Right ventricle myocardium superior (tissue), 1 donor: ENCODE measurements around the gene SIL1. TPM values are rescaled to one million over a fixed set of nuclear protein-coding genes. Genes with fewer than 3 reads are reported as not detected.
"Not testable (repeated sequence)": the region's sequence is repeated elsewhere in the genome, so short reads cannot be mapped to it uniquely, and the experiment has no call there.

Experiments used
- ATAC-seq: fragments of 200-7000 bp; cut with Tn5 transposase; one replicate; pipeline ENCODE4 v1.9.1; 2020; ENCODE audit warnings: mild to moderate bottlenecking; ENCODE audit not compliant: poor library complexity
- DNase-seq: peaks from one replicate; pipeline ENCODE4 v3.0.0-alpha.2; 2020
- intact Hi-C: fragments of 100-400 bp; cut with DNase I; formaldehyde crosslinking; loops from one replicate; pipeline ENCODE4 v1.11.2; 2022
- total RNA-seq: library from RNA; stranded (reverse); fragmentation: NEBNext Ultra II Directional; extraction: Animal tissue kit (Norgen Biotek cat#: 25700); gene quantifications from one replicate; pipeline ENCODE4 v1.2.1, GENCODE V29; 2021
- donor health status: DM: no; HTN: yes; CAD: no; lungs with severe emphysema.

Gene SIL1
- total RNA-seq, 1 donor from 2014 or later = 42.1 TPM

- DNase-seq (peak; percentile 78), ATAC-seq (peak; percentile 88)
- intact Hi-C loops = no loop called here
These were observed 71.5 kb downstream of the SIL1 start for GRCh38 chr5:139126711-139127111.

- intact Hi-C loops = no loop called here
- no peak for ATAC-seq
- no peak for DNase-seq
These were observed 72.2 kb downstream of the SIL1 start for GRCh38 chr5:139125991-139126390.

GRCh38 chr5:139124774-139125520, 73.2 kb downstream of the SIL1 start:
- intact Hi-C loops = no loop called here
- DNase-seq = no peak
- no peak for ATAC-seq

- ATAC-seq (peak; percentile 58), DNase-seq (no peak)
- intact Hi-C loops = no loop called here
These were observed 77.0 kb downstream of the SIL1 start for GRCh38 chr5:139121120-139121519.

- ATAC-seq (peak; percentile 83), DNase-seq (no peak)
- intact Hi-C loops = no loop called here
These were observed 77.6 kb downstream of the SIL1 start for GRCh38 chr5:139120521-139120920.

GRCh38 chr5:139118804-139119203, 79.4 kb downstream of the SIL1 start:
- no peak for DNase-seq
- intact Hi-C loops = no loop called here
- no peak for ATAC-seq

- no peak for DNase-seq
- no peak for ATAC-seq
- intact Hi-C loops = no loop called here
These were observed 80.8 kb downstream of the SIL1 start for GRCh38 chr5:139117342-139117884.

GRCh38 chr5:139116100-139116655, 82.0 kb downstream of the SIL1 start:
- ATAC-seq (no peak), DNase-seq (no peak)
- intact Hi-C loops = no loop called here

- ATAC-seq = no peak
- intact Hi-C loops = no loop called here
- no peak for DNase-seq
These were observed 84.3 kb downstream of the SIL1 start for GRCh38 chr5:139113892-139114291.

GRCh38 chr5:139112362-139112761, 85.8 kb downstream of the SIL1 start:
- DNase-seq, intact Hi-C loops, ATAC-seq: not testable (repeated sequence)

- ATAC-seq (peak; percentile 18), DNase-seq (no peak)
- intact Hi-C loops = no loop called here
These were observed 87.5 kb downstream of the SIL1 start for GRCh38 chr5:139110526-139111168.

- DNase-seq (no peak), ATAC-seq (no peak)
- intact Hi-C loops = no loop called here
These were observed 89.9 kb downstream of the SIL1 start for GRCh38 chr5:139108063-139108824.

GRCh38 chr5:139105621-139106071, 92.5 kb downstream of the SIL1 start:
- no peak for DNase-seq
- intact Hi-C loops = no loop called here
- ATAC-seq = peak; percentile 33

- DNase-seq (peak; percentile 72), ATAC-seq (peak; percentile 89)
- intact Hi-C loops = no loop called here
These were observed 93.4 kb downstream of the SIL1 start for GRCh38 chr5:139104577-139105276.

GRCh38 chr5:139103762-139104161, 94.4 kb downstream of the SIL1 start:
- intact Hi-C loops = no loop called here
- DNase-seq (no peak), ATAC-seq (no peak)

GRCh38 chr5:139100825-139101224, 97.3 kb downstream of the SIL1 start:
- intact Hi-C loops = no loop called here
- DNase-seq (no peak), ATAC-seq (no peak)

GRCh38 chr5:139094154-139095131, 103.7 kb downstream of the SIL1 start:
- DNase-seq (no peak), ATAC-seq (no peak)
- intact Hi-C loops = loop anchor here (5.0 kb wide), 1 partner anchor 168 kb away; no protein-coding TSS in a partner anchor
